GM19043 (cell line): ENCODE data around the gene NEU4.
A peak's percentile ranks its signal among the peaks of the same experiment; 100 is the strongest.
"Not testable (repeated sequence)": the region's sequence is repeated elsewhere in the genome, so short reads cannot be mapped to it uniquely, and the experiment has no call there.

Source experiments
- ATAC-seq: cut with Tn5 transposase; IDR thresholded peaks from one replicate; pipeline ENCODE4 v1.9.1; 2021; ENCODE audit warnings: low read depth; ENCODE audit not compliant: unreplicated experiment

NEU4 gene

DNA sequence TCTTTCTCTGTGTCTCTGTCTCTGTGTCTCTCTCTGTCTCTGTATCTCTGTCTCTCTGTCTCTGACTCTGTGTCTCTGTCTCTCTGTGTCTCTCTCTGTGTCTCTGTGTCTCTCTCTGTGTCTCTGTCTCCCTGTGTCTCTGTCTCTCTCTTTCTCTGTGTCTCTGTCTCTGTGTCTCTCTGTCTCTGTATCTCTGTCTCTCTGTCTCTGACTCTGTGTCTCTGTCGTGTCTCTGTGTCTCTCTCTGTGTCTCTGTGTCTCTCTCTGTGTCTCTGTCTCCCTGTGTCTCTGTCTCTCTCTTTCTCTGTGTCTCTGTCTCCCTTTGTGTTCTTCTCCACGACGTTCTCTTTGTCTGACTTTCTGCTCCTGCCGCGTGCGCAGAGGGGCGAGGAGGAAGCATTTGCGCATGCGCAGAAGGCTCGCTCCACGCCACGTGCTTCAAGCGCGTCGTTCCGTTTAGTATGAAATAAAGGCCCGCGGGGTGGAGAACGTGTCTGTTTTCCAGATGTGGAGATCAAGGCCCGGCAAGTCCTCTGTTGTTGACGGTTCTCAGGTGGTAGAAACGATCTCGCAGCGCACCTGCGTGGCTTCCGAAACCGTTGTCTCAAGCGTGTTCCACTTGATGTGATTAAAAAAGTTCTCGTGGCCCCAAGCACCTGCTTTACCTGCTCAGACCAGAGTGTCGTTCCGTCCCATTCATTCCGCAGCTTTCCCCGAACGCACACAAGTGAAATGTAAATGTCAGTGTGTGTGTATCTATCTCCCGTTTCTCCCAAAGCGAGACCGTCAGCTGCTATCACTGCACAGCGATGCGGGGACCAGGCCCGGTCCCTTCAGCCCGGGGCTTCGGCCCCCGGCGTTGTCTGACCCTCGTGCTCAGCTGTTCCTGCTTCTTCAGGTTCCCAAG is 14.8 kb downstream of the NEU4 start:
- not testable (repeated sequence) for ATAC-seq

DNA sequence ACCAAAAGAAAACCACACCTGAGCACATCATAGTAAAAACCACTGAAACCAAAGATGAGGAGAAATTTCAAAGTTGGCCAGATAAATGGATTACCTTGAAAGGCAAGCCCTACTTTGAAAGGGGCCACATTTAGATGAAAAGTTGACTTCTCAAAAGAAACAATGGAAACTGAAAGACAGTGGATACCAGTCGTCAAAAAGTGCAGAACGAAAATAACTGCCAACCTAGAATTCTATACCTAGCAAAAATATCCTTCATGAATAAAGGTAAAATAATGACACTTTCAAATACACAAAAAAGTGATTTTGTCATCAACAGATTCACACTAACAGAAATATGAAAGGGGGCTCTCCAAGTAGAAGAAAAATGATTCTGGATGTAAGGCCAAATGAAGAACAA is 18.4 kb downstream of the NEU4 start:
- ATAC-seq = no peak

DNA sequence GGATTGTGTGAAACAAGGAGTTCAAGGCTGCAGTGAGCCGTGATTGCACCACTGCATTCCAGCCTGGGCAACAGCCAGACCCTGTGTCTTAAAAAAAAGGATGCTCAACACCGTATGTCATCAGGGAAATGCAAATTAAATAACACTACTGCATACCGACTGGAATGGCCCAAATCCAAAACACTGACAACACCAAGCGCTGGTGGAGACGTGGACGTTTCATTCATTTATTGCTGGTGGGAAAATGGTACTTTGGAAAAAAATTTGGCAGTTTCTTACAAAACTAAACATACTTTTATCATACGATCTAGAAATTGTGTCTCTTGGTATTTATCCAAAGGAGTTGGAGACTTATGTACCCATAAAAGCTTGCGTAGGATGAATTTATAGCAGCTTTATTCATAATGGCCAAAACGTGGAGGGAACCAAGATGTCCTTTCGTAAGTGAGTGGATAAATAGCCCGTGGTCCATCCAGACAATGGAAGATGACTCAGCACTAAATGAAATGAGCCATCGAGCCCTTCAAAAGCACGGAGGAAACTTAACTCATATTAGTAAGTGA is 24.2 kb downstream of the NEU4 start:
- ATAC-seq = no peak

DNA sequence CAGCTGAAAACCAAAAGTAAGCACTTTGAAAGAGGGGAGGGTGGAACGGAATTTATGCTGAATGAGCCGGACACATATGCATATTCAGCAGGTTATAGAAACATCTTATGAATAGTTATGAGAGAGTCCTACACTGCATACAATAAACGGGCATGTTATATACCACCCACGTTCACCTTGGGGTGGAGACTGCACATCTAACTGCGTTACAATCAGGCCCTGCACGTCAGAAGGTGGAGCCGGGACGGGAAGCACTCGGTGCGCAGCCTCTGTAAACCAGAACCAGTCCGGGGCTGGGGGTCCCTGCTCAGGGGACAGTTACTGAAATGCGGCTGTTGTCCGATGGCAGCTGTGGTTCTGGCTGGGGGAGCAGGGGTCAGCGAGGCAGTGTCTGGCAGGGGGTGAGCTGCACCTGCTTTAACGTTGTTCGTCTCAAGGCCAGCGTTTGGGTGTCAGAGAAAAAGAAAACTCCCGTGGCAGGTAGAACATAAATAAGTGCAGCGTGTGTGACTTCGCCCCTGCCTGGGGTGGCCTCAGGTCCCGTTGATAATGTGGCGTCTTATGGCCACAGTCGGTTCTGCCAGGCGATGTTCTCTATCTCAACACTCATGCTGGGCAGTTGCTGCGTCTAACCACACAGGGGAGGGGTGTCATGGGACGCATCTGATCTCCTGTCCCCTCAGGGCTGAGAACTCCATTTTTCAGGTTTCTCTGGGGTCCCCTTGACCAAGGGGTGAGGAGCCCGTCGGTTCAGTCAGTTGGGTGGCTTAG is 24.9 kb downstream of the NEU4 start:
- not testable (repeated sequence) for ATAC-seq

DNA sequence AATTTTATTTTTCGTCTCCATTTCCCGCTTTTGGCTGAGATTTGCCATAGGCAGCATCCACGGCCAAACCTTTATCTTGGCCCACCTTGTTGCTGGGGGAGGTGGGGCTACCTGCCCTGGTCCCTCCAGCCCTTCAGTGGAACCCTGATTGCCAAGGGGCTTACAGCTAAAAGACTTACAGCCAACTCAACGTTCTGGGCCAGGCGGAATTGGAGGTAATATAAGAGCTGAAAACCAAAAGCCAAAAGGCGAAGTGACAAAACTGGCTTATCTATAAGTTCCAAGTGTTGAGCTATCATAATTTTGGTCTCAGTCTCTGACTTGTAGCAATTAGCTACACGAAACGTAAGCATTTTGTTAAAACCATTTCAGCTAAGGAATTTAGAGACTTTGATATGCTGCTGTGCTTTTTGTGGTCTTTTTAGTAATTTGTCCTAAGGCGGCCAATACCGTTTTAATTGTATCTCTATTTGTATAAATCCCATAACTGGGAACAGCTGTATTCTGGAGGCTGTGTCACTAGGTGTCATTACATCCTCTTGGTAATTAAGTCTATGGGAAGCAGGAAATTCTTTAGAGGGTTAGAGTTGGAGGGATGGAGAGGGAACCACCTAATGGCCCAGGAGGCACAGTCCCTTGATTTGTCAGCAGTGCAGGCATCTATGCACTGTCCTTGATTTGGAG is 25.7 kb downstream of the NEU4 start:
- no peak for ATAC-seq

DNA sequence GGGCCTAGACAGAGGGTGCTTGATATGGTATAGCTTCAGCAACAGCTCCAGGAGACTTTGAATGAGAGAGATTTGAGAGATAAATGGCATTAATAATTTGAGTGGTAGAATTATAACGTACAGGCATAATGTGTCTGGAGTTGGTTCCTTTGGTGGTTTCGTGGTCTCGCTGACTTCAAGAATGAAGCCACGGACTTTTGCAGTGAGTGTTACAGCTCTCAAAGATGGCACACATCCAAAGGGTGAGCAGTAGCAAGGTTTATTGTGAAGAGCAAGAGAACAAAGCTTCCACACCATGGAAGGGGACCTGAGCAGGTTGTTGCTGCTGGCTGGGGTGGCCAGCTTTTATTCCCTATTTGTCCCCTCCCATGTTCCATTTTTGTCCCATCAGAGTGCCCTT is 26.6 kb downstream of the NEU4 start:
- ATAC-seq = no peak

DNA sequence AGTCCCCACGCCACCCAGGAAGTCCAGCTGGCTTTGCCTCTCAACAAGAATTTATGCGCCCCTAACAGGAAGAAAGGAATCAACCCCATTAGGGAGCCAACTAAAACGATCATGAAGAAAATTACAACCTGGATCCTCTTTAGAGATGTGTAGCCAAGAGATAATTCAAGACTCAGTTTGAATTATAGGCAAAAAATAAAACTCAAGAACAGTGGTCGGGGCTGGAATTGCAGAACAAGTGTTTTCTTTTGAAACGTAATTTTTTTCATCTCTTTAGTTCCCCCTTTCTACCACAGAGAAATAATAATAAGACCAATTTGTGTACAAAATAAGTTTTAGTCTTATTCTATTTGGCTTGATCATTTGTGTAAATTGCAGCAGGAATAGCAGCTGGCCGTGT is 27.3 kb downstream of the NEU4 start:
- no peak for ATAC-seq

DNA sequence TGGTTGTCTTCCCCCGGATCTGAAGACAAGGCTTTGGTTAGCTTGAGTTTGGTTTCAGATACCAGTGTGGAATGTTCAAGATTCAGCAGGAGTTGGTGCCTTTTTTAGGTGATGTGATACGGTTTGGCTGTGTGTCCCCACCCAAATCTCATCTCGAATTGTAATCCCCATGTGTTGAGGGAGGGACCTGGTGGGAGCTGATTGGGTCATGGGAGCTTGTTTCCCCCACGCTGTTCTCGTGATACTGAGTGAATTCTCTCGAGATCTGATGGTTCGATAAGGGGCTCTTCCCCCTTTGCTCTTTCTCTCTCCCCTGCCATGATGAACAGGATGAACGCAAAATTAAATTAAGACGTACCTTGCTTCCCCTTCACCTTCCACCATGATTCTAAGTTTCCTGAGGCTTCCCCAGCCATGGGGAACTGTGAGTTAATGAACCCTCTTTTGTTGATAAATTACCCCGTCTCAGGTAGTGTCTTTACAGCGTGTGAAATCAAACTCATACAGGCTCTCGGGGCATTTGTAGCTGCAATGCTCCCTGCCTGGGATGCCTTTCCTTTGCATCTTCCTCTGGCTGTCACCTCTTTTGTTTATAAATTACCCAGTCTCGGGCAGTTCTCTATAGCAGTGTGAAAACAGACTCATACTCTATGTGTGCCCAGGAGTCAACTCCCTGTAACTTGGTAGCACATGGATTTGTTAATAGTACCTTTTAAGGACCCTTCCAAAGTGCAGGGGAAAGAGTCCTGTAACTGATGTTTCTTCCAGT is 28.4 kb downstream of the NEU4 start:
- no peak for ATAC-seq

DNA sequence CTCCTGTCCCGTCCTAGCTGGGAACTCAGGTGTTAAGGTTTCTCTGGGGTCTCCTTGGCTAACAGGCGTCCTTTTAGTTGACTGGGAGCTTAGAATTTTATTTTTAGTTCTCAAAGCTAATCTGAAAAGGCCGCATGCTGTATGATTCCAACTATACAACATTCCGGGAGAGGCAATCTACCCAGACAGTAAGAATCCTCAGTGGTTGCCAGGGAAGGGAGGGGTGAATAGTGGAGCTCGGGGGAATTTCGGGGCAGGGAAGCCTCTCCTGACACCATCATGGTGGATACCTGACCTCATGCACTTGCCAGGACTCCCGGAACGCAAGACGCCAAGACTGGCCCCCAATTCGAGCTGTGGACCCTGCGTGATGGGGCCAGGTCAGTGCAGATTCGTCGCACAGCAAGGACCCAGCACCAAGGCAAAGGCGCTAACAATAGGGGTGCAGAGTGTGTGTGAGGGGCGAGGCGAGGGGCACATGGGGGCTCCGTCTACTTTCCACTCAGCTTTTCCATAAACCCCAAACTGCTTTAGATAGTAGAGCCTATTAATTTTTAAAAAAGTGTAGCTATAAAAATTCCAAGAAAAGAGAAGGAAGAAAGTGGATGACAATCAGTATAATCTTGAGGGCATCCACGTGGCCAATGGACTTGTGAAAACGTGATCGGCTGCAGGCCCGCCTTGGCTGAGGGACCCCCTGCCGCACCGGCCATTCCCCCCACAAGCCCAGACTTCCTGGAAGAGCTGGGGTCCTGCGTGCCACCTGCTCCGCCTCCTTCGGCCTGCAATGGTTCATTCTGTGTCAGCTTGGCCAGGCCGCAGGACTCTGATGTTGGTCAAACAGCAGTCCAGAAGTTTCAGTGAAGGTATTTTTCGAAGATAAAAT is 32.4 kb downstream of the NEU4 start:
- ATAC-seq = no peak

DNA sequence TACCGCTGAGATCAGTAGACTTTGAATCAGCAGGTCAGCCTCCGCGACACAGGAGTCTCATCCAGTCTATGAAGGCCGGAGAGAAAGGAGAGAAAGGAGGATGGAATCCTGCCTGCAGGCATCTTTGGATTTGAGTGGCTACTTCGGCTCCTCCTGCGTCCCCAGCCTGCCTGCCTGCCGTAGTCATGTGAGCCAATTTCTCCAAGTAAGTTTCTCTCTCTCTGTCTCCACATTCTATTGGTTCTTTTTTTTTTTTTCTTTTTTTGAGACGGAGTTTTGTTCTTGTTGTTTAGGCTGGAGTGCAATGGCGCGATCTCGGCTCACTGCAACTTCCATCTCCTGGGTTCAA is 33.0 kb downstream of the NEU4 start:
- no peak for ATAC-seq

DNA sequence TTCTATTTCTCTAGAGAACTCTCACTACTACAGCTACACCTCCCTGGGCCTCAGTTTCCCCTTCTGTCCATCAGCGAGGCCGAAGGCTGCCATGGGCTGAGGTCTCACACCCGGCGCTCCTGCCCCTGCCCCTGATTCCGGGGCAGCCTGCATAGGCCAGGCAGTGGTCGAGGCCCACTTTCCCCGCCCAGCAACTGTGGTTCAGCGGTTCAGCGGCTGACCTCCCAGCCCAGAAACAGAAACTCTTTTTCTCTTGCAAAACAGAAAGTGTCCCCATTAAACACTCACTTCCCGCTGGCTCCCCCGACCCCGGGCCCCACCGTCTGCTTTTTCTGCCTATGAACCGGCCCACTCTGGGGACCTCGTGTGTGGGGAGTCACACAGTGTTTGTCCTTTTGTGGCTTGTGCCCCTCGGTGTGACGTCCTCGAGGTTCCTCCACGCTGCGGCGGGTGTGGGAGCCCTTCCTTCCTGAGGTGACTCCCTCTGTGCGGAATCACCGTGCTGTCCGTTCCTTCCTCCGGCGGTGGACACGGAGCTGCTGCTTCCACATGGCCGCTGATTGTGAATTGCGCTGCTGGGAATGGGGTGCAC is 33.7 kb downstream of the NEU4 start:
- ATAC-seq = no peak

DNA sequence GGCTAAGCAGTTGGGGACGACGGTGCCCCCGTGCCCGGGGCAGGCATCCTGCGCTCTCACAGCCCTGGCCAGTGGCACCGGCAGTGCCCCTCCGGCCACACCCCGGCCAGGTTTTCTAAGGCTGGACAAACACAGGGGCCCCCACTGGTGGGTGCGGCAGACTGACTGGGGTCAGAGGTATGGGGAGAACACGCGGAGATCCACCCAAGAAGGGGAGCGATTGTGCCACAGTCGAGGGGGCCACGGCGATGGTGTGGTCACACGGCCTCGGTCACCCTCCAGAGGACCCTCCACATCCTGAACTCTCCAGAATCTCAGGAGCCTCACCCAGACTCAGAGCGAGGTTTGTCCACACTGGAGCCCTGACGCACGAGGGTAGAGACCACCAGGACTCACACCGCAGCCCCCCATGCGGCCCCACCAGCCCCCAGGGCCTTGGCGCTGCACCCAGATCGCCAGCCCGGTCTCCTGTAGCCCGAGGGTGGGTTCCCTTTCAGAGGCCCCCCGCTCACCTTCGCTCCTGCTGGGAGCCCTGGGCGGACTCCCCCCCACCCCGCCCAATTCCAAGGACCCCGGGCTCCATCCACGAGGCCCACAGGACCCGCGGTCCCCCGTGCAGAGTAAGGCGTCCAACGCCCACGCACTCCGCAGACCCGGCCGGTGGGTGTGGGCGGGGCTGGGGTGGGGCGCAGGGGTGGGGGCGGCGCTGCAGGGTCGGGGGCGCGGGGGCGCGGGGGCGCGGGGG is 34.5 kb downstream of the NEU4 start:
- ATAC-seq = no peak

DNA sequence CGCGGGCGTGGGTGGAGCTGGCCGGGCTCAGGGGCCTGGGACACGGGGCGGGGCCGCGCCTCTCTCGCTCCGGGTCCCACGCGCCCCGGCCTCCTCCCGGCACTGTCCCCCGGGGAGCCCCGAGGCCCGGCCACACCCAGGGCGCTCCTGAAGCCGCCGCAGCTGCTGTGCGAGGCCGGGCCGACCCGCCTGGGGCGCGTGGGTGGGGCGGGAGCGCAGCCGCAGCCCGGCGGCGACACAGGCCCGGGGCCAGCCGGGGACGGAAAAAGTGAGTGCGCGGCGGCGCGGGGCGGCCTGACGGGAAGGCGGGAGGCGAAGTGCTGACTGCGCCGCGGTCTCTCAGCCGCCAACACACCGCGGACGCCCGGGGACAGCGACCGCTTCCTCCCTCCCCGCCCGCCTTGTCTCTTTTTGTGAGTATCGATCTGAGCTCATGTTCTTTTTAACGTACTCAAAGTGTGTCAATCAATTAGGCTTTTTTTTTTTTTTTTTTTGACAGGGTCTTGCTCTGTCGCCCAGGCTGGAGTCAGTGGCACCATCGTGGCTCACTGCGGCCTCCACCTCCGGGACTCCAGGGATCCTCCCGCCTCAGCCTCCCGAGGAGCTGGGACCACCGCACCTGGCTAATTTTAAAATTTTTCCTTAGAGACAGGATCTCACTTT is 35.2 kb downstream of the NEU4 start:
- ATAC-seq = peak; percentile 52

DNA sequence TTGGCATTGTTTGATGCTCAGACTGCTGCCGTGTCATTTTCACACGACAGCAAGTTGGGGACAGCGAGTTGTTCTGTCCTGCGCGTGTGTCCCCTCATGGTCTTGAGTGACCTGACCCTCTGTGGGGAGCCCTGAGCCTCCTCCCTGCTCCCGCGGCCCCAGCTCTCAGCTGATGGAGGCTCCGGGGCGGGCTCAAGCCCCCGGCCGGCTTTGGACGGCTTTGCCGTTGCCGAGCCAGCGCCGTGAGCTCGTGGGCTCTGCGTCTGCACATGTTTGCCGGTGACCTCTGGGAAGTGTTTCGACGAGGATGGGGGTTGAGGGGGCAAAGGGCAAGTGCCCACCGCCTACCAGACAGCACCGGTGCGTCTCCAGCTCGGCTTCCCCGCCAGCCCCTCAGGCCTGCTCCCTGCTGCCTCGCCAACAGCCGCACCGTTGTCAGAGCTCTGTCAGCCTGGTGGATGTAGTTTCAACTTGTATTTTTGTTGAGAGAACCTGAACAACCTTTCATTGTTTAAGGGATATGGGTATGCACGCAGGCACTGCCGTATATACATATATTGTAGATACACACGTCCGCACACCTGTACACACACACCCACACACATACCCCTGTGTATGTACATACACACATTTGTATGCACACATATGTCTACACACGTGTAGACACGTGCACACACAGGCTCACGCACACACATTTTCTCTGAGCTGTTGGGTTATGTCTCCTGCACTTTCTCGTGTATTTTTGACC is 36.0 kb downstream of the NEU4 start:
- no peak for ATAC-seq

DNA sequence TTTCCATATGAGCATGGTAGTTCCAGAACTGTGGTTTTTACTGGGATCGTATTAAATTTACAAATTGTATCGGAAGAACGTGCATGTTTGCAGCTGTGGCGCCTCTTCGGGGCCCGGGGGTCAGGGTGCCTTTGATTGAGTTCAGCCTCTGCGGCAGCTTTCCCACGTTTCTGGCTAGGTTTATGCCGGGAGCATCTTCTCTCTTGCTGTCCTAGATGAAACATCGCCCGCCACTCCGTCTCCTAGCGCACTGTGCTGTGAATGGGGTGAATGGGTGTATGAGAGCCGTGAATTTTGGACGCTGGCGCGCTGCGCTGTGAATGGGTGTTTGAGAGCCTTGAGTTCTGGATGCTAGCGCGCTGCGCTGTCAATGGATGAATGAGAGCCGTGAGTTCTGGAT is 37.4 kb downstream of the NEU4 start:
- ATAC-seq = no peak

DNA sequence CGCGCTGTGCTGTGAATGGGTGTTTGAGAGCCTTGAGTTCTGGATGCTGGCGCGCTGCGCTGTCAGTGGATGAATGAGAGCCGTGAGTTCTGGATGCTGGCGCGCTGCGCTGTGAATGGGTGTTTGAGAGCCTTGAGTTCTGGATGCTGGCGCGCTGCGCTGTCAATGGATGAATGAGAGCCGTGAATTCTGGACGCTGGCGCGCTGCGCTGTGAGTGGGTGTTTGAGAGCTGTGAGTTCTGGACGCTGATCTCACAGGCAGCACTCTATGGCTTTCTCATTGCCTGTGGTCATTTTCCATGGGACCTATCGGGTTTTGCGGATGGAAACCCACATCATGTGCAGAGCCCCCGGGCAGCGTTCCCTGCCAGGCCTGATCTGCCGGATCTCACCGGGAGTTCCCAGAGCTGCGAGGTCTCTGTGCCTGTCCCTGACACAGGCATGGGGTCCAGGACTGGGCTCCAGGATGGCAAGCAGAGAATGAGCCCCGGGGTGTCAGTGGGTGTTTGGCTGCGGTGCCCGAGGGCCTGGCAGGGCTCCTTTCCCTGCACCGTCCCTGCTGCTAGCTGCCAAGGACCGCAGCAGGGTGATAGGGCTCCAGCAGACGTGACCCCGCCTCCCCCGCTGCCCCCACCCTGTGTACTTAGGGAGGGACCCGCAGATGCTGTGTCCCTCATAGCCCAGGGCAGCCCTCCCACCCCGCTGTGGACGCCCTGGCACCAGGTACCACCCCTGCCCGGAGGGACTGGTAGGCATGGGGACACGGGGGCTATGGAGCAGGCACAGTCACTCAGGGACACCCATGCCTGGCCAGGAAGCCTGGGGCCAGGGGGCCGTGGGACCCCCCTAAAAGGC is 40.0 kb downstream of the NEU4 start:
- ATAC-seq = no peak
